GM18870 (cell line): Measurements from ENCODE around the gene RIC8A.
"Not testable (repeated sequence)": the region's sequence is repeated elsewhere in the genome, so short reads cannot be mapped to it uniquely, and the experiment has no call there.

Source experiments
- ATAC-seq: cut with Tn5 transposase; IDR thresholded peaks from one replicate; pipeline ENCODE4 v1.9.1; 2021; ENCODE audit warnings: moderate library complexity; ENCODE audit not compliant: unreplicated experiment

Gene RIC8A

GRCh38 chr11:217704-218103 lies 10.2 kb downstream of the RIC8A start:
- no peak for ATAC-seq

- ATAC-seq: no peak
These were observed 11.5 kb downstream of the RIC8A start for GRCh38 chr11:218815-219593.

GRCh38 chr11:220641-221215 lies 13.2 kb downstream of the RIC8A start:
- ATAC-seq: not testable (repeated sequence)

- ATAC-seq: no peak
These were observed 14.0 kb downstream of the RIC8A start for GRCh38 chr11:221539-221938.

GRCh38 chr11:221998-222789 lies 14.7 kb downstream of the RIC8A start:
- no peak for ATAC-seq

GRCh38 chr11:223026-223789 lies 15.7 kb downstream of the RIC8A start:
- no peak for ATAC-seq

- no peak for ATAC-seq
These were observed 16.4 kb downstream of the RIC8A start for GRCh38 chr11:223884-224283.

GRCh38 chr11:224424-224823 lies 16.9 kb downstream of the RIC8A start:
- ATAC-seq: no peak

GRCh38 chr11:225734-226453 lies 18.4 kb downstream of the RIC8A start:
- ATAC-seq: no peak

GRCh38 chr11:227824-228379 lies 20.4 kb downstream of the RIC8A start:
- ATAC-seq: no peak

GRCh38 chr11:230431-230830 lies 22.9 kb downstream of the RIC8A start:
- no peak for ATAC-seq

- ATAC-seq: no peak
These were observed 25.5 kb downstream of the RIC8A start for GRCh38 chr11:232783-233565.

- ATAC-seq: no peak
These were observed 27.7 kb downstream of the RIC8A start for GRCh38 chr11:235180-235579.

GRCh38 chr11:235609-235996 lies 28.1 kb downstream of the RIC8A start:
- ATAC-seq: no peak

GRCh38 chr11:235997-236773 lies 28.7 kb downstream of the RIC8A start, which contains the start of gene SIRT3:
TSS of gene SIRT3 (minus strand) at chr11:236342. CDS start at chr11:236328, 14 bp downstream.
- peak; percentile 77 for ATAC-seq

GRCh38 chr11:236774-237767 lies 29.6 kb downstream of the RIC8A start, which contains the start of gene PSMD13:
TSS of gene PSMD13 (plus strand) at chr11:236976. CDS start at chr11:237050, 74 bp downstream.
- ATAC-seq: peak; percentile 46

- ATAC-seq: not testable (repeated sequence)
These were observed 30.8 kb downstream of the RIC8A start for GRCh38 chr11:238346-238745.
